G401 (cell line): ENCODE data around the gene PTGDR2. TPM values are rescaled to one million over a fixed set of nuclear protein-coding genes. Genes with fewer than 3 reads are reported as not detected.

Experiments
- DNase-seq: peaks from one replicate; pipeline ENCODE4 v3.0.0-alpha.2; 2015; ENCODE audit warnings: low spot score
- in situ Hi-C: cut with HindIII; loops from 2 replicates; pipeline ENCODE4 v1.10.0; 2016; ENCODE audit warnings: low sequenced_read_pairs, mixed read lengths
- total RNA-seq: library from RNA; depleted of rRNA; stranded (reverse); fragments of >200 nt; shearing (Covaris generic); gene quantifications from 2 replicates; pipeline ENCODE4 v1.2.3, GENCODE V29; 2014

Gene PTGDR2
- total RNA-seq, 1 experiment from 2014 or later, result not detected

DNA sequence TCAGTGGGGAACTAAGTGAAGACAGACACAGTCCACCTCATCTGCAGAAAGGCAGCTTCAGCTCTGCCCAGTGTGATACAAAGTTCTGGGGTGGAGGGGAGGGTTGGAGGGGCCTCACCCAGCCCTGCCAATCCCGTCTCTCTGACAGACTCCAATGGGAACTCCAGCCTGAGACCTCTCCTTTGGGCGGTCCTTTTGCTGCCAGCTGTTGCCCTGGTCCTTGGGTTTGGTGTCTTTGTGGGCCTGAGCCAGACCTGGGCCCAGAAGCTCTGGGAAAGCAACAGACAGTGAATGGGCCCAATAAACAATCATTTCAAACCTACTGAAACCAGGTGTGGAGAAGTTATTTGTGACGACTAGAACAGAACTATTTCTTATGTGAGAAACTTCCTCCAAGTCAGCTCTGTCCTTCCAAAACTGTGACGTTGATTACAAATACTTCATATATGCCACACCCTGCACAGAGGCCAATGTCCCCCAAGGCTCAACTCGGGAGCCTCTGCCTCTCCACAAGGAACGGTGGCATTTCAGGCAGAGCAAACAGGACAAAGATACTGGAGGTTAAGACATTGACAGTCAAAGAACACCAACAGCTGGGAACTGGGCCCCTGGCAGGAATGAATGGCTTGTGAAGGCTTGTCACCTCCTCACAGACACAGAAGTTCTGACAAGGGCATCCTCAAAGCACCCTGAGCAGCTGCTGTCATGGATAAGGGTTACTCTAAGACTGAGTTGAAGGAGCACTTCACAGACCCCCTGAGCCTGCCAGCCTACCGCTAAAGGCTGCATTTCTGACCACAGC is 19.8 kb upstream of the PTGDR2 start:
- no peak for DNase-seq
- in situ Hi-C loops, result no loop called here

GRCh38 chr11:60874421-60875365 is 18.9 kb upstream of the PTGDR2 start:
- in situ Hi-C loops, result no loop called here
- no peak for DNase-seq

- DNase-seq, result no peak
- in situ Hi-C loops, result no loop called here
Measured at GRCh38 chr11:60873533-60873932, 17.8 kb upstream of the PTGDR2 start.

DNA sequence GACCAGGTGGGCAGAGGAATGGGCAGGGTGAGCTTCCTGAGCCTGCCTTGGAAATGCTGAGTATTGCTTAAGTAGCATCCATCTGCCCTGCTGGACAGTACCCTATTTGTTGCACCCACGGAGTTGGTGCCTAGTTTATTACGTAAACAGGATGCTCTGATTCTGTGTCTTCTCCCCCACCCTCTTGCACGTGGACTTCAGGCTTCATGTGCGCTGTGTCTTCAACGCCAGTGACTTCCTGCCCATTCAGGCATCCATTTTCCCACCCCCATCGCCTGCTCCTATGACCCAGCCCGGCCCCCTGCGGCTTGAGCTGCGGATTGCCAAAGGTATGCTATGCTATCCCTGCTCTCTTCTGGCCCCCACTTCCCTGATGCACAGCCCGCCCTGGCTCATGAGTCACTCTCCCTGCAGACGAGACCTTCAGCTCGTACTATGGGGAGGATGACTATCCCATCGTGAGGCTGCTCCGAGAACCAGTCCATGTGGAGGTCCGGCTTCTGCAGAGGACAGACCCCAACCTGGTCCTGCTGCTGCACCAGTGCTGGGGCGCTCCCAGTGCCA is 17.3 kb upstream of the PTGDR2 start:
- peak; percentile 72 for DNase-seq
- in situ Hi-C loops, result no loop called here

- in situ Hi-C loops, result no loop called here
- no peak for DNase-seq
Measured at GRCh38 chr11:60872124-60872960, 16.6 kb upstream of the PTGDR2 start.

GRCh38 chr11:60871378-60872061 is 15.8 kb upstream of the PTGDR2 start:
- in situ Hi-C loops, result no loop called here
- DNase-seq, result no peak

DNA sequence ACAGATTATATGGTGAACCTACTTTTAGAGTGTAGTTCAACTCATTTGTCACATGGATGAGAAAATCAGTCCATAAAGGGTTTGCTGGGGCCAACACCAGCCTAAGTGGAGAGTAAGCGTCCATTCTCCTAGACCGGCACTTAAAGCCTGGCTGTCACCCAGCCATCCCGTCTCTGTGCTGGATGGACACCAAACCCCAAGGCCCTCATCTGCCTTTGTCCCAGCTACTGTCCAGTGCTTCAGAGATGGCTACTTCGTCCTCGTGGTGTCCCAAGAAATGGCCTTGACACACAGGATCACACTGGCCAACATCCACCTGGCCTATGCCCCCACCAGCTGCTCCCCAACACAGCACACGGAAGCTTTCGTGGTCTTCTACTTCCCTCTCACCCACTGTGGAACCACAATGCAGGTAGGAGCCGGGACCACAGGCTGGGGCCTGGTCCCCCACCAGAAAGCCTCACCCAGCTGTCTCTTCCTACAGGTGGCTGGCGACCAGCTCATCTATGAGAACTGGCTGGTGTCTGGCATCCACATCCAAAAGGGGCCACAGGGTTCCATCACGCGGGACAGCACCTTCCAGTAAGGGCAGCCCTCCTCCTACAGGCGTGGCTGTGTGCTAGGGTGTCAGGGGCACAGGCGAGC is 15.1 kb upstream of the PTGDR2 start:
- in situ Hi-C loops, result no loop called here
- no peak for DNase-seq

DNA sequence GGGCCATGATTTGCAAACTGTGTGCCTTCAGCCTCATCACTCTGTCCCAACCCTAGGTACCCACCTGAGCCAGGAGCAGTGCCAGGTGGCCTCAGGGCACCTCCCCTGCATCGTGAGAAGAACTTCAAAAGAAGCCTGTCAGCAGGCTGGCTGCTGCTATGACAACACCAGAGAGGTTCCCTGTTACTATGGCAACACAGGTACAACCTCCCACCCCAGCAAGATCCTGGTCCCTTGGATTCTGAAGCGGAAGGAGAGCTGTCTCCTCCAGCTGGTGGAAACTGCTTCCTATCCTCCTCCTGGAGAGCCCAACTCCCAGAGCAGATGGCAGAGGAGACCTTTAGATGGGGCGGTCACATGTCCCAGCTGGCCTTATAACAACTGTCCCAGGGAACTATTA is 14.5 kb upstream of the PTGDR2 start:
- DNase-seq, result peak; percentile 70
- in situ Hi-C loops, result no loop called here

DNA sequence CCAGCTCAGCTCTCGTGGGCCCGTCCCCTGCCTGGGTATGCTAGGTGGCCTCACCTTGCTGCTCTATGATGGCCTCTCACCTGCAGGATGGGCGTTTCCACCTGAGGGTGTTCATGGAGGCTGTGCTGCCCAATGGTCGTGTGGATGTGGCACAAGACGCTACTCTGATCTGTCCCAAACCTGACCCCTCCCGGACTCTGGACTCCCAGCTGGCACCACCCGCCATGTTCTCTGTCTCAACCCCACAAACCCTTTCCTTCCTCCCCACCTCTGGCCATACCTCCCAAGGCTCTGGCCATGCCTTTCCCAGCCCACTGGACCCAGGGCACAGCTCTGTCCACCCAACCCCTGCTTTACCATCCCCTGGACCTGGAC is 13.7 kb upstream of the PTGDR2 start:
- DNase-seq, result no peak
- in situ Hi-C loops, result no loop called here

DNA sequence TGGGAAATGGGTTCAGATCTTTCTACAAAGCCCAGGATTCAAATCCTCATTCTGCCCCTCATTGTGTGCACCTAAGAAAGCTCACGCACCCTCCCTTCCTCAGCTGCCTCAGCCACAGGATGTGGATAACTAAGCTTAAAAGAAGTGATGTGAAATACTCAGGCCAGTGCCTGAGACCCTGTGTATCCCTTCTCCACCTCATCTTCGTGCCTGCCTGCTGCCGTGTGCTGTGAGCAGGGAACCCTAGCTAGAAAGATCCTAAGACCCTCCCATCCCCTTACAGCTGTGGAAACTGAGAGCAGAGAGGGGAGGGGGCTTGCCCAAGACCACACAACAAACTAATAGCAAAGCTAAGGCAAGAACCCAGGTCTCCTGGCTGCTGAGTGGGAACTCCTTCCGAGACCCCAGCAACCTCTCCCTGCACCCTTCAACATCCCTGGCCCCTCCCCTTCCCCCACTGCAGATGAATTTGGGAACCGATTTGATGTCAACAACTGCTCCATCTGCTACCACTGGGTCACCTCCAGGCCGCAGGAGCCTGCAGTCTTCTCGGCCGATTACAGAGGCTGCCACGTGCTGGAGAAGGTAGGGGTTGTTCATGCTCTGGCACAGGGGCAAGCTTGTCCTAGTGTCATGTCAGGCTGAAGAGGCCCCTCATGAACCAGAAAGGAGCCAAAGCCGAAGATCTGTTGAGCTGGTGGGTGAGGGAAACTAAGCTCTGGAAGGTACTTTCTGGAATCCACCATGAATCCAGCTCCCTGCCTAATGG is 13.1 kb upstream of the PTGDR2 start:
- DNase-seq, result no peak
- in situ Hi-C loops, result no loop called here

DNA sequence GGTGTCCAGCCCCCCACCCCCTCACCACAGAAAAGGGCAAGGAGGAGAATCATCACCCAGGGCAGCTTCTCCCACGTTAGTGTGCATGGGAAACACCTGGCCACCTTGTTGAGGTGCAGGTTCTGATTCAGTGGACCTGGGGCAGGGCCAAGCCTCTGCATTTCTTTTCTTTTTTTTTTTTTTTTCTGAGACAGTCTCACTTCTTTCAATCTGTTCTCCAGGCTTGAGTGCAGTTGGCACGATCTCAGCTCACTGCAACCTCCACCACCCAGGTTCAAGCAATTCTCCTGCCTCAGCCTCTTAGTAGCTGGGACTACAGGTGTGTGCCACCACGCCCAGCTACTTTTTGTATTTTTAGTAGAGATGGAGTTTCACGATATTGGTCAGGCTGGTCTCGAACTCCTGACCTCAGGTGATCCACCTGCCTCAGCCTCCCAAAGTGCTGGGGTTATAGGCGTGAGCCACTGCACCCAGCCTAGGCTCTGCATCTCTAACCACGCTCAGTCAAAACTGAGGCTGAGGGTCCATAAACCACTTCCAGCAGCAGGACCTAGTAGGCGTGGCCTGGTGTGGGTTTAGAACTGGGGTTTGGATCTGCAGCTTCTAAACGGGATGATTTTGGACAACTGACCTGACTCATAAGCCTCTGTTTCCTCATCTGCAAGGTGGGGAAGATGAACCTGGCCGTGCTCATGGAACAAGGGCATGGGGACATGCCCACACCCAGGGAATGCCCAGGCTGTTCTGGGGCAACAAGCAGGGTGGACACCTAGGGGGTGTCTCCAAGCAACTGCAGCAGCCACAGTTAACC is 12.3 kb upstream of the PTGDR2 start:
- DNase-seq, result no peak
- in situ Hi-C loops, result no loop called here

- in situ Hi-C loops, result no loop called here
Measured at GRCh38 chr11:60866911-60867870, 11.4 kb upstream of the PTGDR2 start, which contains the start of gene ZP1. Gene ZP1 (plus strand): TSS chr11:60867542. CDS start chr11:60867562, 20 bp downstream.

GRCh38 chr11:60864856-60865513 is 9.2 kb upstream of the PTGDR2 start:
- in situ Hi-C loops, result no loop called here
- DNase-seq, result no peak

More at GRCh38 chr11:60866911-60867870, 11.4 kb upstream of the PTGDR2 start, which contains the start of gene ZP1:
- no peak for DNase-seq

GRCh38 chr11:60863550-60864521 is 8.1 kb upstream of the PTGDR2 start:
- DNase-seq, result no peak
- in situ Hi-C loops, result no loop called here
